GM12874 (cell line): ENCODE data around the gene CCDC197.

ENCODE experiments used
- TF ChIP-seq, protein P1 (sequence below): IDR thresholded peaks from 2 replicates; pipeline ENCODE4 v1.5.1; 2011; ENCODE audit warnings: low read depth, mild to moderate bottlenecking, control low read depth, low read length, moderate library complexity; ENCODE audit not compliant: insufficient read depth

The CCDC197 gene

DNA sequence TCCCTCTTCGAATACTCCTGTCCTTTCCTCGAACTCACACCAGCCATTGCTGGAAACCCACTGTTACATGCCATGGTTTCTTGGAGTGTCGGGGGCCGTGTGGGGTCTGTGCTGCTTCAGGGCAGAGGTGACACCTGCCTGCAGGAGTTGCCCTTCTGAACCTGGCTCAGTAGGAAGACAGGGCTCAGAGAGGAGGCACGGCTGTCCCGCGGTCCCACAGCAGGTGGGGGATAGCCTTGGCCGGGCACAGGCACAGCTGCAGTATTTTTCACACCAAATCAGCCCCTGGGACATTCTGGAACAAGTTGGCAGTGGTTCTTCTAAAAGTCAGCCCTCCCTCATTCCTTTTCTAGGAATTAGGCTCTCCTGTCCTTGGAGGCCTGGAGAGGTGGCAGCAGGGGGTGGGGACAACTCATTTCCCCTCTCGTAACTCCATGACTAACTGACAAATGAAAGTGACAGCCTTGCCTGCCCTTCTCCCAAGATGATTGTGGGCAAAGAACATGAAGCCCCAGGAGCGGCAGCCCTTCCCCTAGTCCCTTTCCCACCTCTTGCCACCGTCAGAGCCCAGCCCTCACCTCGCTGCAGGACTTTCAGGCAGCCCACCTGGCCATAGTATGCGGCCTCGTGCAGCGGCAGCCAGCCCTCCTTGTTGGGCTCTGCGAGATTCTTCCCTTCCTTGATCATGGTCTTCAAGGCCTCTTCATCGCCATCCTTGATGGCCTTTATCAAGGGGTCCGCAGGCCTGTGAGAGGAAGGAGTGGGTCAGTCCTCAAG lies 43.2 kb upstream of the CCDC197 start:
- TF ChIP-seq, protein P1, sequence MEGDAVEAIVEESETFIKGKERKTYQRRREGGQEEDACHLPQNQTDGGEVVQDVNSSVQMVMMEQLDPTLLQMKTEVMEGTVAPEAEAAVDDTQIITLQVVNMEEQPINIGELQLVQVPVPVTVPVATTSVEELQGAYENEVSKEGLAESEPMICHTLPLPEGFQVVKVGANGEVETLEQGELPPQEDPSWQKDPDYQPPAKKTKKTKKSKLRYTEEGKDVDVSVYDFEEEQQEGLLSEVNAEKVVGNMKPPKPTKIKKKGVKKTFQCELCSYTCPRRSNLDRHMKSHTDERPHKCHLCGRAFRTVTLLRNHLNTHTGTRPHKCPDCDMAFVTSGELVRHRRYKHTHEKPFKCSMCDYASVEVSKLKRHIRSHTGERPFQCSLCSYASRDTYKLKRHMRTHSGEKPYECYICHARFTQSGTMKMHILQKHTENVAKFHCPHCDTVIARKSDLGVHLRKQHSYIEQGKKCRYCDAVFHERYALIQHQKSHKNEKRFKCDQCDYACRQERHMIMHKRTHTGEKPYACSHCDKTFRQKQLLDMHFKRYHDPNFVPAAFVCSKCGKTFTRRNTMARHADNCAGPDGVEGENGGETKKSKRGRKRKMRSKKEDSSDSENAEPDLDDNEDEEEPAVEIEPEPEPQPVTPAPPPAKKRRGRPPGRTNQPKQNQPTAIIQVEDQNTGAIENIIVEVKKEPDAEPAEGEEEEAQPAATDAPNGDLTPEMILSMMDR: no peak

DNA sequence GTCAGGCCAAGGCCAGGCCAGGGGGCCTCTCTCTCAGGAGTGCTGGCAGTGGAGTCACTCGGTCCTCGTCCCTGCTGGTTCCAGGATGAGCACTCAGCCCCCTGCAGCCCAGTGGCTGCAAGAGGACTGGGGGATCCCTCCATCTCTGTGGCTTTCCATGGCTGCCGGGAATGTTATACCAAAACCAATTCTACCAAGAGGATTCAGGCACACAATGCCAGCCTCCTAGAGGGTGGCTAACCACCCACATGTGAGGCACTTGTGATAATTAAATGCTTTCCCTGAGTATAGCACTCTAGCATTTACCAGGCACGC lies 42.6 kb upstream of the CCDC197 start:
- TF ChIP-seq, protein P1: no peak

DNA sequence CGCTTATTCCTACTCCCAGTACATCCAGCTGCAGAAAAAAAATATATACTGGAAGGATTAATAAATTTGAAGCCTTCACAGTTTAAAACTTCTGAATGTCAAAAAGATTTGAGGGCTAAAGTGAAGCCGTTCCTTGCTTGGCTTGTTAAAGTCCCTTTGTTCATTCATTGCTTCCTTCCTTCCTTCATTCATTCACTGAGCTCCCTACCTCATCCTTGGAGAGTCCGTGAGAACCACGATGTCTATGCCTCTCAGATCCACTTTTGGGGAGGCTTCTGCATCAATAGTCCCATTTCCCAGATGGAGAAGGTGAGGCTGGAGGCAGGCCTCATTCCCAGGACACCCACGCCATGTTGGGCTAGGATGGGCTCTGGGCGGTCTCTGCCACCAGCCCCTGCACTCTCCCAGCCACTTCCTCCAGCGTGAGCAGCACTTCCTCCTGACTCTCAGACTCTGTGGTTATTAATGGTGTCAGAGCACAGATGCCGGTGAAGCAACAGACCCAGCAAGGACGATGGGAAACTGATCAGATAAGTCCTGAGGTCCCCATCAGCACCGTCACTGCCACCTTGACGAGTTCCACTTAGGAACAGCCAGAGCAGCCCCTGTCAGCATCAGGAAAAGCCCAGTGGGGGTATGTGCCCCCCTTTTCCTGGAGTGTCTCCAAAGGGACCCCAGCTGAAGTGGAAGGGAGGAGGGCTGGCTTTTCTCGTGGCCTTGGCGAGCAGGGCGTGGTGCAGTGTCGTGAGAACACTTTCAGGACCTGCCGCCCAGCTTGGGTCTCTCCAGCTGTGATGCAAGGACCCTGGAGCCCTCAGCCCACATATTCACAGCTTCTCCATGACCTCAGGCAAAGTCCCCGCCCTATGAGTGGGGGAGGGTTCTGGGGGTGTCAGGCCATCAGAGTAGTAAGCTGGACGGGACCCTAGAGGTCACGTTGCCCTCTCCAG lies 41.9 kb upstream of the CCDC197 start:
- TF ChIP-seq, protein P1: no peak

DNA sequence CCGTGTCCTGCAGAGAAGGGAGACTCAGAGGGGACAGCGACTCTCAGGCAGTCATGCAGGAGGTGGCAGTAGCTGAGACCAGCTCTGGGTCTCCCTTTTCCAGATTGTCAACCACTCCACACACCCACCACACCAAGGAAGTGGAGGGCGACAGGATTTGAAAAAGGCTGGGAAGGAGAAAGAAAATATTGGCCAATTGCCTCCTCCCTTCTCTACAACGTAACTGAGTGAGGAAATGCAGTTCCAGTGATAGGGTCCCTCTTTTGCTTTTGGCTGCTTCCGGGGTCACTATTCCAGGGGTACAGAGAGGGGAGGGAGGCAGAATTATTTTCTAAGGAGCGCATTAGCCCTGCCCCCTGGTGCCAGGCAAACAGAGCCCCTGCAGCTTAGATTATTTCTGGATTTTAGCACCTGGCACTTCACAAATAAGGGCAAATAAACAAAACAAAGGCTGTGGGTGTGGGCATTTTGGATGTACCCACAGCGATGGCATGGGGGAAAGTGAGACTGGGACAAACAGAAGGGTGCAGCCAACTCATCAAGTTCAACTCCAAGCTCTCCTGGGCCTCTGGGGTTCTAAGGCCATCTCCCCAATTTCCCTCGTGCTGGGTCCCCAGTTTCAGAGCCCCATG lies 41.1 kb upstream of the CCDC197 start:
- TF ChIP-seq, protein P1: no peak

DNA sequence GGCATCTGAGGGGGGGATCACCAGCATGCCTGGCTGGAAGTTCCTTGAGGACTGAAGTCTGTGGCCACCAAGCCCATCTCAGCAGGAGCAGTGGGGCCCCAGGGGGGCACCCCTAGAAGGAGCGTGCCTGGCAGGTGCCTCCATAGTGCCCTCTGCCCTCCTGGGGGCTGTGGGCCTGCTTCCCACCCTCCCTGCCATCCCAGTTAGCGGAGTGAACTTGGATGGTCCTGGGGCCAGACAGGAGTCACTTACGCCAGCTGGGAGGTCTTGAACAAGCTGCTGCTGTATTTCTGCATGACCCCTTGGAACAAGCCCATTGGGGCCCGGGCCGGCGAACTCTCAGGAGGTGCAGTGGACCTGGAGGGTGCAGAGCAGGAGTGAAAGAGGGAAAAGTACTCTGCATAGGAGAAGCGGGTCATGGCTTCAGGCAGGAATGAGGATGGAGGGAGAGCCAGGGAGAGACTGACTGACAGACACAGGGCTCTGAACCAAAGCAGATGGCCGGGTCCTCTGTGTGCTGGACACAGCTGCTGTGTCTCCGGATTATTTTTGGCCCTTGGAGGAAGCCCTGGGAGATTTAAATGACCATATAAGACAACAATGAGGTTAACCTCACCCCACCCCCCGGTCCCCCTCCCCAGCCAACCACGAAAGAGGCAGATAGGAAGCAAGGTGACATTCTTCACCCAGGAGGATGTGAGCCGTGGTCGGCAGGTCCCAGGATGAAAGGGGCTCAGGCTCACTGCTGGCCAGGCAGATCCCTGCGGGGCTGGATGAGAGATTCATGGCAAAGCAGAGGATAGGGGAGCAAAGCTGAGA lies 40.4 kb upstream of the CCDC197 start:
- TF ChIP-seq, protein P1: no peak

DNA sequence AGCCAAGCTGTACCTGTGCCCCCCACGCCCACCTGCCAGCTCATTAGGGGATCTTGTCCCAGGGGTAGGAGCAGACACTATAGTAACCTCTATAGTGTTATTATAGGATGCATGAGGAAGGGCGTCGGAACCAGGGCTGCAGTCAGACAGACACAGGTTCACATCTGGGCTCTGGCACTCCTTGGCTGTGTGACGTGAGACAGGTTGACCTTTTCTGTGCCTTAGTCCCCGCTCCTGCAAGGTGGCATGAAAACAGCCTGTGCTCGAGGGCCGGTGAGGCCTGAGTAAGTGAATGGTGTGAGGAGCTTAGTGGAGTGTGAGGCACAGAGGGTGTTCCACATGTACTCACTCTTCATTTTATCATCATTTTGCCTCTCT lies 39.8 kb upstream of the CCDC197 start:
- TF ChIP-seq, protein P1: no peak
